ENCODE measurements around the gene LYPD3.

LYPD3 gene

GRCh38 chr19:43430976-43431375 is 34.4 kb downstream of the LYPD3 start:
- no peak for DNase-seq (ENCODE audit: low read depth)

DNA sequence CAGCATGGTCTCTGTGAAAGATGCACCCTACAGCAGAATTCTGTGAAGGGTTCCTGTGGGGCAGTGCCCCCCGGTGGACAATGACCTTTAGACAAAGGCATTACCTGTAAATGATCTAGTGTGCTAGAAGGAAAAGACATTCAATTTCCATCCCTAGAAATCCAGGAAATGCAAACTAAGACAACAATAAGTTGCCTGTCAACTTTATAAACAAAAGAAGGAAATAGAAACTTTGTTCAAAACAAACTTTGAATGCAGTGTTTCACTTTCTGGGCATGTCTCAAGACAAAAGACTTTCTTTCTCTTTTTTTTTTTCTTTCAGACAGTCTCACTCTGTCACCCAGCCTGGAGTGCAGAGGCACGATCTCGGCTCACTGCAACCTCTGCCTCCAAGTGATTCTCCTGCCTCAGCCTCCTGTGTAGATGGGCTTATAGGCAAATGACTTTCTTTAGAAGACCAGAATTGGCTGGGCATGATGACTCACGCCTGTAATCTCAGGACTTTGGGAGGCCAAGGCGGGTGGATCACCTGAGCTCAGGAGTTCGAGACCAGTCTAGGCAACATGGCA is 35.2 kb downstream of the LYPD3 start:
- DNase-seq (ENCODE audit: low read depth): no peak

GRCh38 chr19:43429395-43429794 is 36.0 kb downstream of the LYPD3 start:
- no peak for DNase-seq (ENCODE audit: low read depth)

DNA sequence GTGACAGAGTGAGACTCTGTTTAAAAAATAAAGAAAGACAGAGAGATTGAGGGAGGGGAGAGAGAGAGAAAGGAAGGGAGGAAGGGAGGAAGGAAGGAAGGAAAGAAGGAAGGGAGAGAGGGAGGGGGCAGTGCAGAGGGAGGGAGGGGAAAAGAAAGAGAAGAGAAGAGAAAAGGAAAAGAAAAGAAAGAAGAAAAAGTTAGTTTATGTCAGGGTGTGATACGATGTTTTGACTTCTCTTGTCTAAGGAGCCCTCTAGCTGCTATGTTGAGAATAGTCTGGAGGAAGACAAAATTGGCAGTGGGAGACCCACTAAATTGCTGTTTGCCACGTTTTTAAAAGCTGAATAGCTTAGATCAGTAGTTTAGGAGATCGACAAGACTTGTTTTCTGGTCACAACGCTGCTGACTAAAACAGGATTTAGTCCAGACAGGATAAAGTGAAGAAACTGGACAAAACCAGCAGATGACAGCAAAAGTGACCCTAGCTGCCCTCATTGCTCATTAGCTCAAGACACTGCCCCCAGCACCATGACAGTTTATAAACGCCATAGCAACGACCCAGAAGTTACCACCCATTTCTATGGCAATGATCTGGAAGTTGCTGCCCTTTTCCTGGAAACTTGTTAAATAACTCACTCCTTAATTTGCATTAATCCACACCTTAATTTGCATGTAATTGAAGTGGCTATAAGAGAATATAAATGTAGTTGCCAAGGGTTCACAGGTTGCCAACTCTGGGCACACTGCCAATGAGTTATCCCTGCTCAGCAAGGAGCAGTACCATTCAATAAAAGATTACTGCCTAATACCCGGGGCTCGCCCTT is 39.6 kb downstream of the LYPD3 start:
- DNase-seq (ENCODE audit: low read depth): no peak

DNA sequence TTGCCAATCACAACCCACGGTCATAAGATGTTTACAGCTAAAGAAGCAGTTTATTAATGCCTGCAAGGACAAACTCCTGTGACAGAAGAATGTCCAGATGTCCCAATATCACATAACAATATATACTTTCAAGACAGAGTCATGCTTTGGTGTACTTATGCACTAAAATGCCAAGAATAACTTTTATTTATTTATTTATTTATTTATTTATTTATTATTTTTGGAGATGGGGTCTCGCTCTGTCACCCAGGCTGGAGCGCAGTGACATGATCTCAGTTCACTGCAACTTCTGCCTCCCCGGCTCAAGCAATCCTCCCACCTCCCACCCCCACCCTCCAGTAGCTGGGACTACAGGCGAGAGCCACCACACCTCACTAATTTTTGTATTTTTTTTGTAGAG is 41.6 kb downstream of the LYPD3 start:
- DNase-seq (ENCODE audit: low read depth): no peak

- no peak for DNase-seq (ENCODE audit: low read depth)
Observed at GRCh38 chr19:43422689-43423066, 42.7 kb downstream of the LYPD3 start.

- no peak for DNase-seq (ENCODE audit: low read depth)
Observed at GRCh38 chr19:43422000-43422688, 43.3 kb downstream of the LYPD3 start.

- no peak for DNase-seq (ENCODE audit: low read depth)
Observed at GRCh38 chr19:43420954-43421353, 44.5 kb downstream of the LYPD3 start.

- no peak for DNase-seq (ENCODE audit: low read depth)
Observed at GRCh38 chr19:43416951-43417623, 48.3 kb downstream of the LYPD3 start.

GRCh38 chr19:43414554-43414953 is 50.9 kb downstream of the LYPD3 start, which contains the start of gene TEX101:
Gene TEX101, plus strand, starts transcription at chr19:43414890. Its CDS starts 1,030 bp downstream, at chr19:43415920.
- no peak for DNase-seq (ENCODE audit: low read depth)

- DNase-seq (ENCODE audit: low read depth): no peak
Observed at GRCh38 chr19:43412441-43412840, 53.0 kb downstream of the LYPD3 start.
